Measurements from ENCODE around the gene NDC1.
"Not testable (repeated sequence)": the region's sequence is repeated elsewhere in the genome, so short reads cannot be mapped to it uniquely, and the experiment has no call there.

The NDC1 gene

DNA sequence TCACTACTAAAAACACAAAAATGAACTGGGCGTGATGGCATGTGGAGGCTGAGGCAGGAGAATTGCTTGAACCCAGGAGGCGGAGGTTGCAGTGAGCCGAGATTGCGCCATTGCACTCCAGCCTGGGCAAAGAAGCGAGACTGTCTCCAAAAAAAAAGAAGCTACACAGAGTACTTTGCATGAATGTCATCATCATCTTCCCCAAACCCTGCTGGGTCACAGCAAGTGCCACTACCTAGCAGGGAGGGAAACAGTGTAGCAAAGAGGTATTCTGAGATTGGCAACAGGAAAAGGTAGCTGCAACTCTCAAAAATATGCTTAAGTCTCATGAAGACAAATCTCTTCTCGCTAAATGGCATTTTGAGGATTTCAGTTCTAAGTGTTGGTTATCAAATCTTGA is 12.8 kb downstream of the NDC1 start:
- DNase-seq = no peak

DNA sequence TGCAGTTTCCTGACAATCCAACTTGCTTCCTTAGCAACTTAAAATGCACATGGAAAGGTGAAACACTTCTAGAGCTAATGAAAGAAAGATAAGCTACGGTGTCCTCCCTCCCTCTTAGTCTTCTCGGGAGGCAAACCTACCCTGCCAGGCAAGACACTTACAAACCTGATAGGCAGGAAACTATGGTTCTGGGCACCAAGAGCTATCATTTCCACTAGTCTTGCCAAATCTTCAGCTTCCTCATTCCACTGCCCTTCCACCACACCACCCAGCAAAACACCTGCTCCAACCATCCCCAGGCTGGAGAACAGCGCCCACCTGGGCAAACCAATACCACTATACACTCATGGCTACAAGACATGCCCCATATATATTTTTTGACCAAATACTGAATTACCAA is 15.2 kb downstream of the NDC1 start:
- DNase-seq = no peak

DNA sequence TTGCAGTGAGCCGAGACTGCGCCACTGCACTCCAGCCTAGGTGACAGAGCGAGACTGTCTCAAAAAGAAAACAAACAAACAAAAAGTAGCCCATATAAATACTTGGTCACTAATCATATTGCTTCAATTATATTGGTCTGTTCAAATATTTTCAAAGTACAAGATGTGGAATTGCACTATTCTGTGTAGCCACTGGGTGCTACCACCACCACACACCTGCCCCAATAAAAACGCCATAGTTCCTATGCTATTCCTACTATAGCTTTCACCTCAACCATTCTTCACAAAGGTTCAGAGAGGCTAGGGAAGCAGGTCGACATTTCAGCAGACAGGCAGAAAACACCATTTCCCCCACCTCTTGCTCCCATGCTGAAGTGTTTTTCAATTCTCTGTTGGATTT is 16.7 kb downstream of the NDC1 start:
- DNase-seq = no peak

DNA sequence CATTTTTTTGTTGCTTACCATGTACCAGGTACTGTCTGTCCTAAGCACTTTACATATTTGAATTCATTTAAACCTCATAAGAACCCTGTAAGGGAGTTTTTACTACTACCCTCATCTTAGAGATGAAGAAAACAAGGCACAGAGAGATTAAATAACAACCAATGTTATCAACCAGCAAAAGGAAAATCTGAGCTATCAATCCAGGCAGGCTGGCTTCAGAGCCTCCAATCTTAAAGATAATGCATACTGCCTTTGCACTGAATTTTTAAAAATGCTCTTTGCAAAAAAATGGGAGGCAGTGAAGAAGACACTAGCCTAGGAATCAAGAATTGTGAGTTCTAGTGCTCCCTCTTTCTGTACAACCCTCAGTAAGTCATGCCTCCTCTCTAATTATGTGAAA is 18.7 kb downstream of the NDC1 start:
- no peak for DNase-seq

DNA sequence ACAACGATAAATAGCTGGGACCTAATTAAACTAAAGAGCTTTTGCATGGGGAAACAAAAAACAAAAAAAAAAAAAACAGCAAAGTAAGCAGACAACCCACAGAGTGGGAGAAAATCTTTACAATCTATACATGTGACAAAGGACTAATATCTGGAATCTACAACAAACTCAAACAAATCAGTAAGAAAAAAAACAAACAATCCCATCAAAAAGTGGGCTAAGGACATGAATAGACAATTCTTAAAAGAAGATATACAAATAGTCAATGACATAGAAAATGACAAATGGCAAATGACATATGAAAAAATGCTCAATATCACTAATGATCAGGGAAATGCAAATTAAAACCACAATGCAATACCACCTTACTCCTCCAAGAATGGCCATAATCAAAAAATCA is 21.5 kb downstream of the NDC1 start:
- not testable (repeated sequence) for DNase-seq

DNA sequence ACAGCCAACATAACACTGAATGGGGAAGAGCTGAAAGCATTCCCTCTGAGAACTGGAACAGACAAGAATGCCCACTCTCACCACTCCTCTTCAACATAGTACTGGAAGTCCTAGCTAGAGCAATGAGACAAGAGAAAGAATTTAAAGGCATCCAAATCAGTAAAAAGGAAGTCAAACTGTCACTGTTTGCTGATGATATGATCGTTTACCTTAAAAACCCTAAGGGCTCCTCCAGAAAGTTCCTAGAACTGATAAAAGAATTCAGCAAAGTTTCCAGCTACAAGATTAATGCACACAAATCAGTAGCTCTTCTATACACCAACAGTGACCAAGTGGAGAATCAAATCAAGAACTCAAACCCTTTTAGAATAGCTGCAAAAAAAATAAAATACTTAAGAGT is 22.6 kb downstream of the NDC1 start:
- not testable (repeated sequence) for DNase-seq

DNA sequence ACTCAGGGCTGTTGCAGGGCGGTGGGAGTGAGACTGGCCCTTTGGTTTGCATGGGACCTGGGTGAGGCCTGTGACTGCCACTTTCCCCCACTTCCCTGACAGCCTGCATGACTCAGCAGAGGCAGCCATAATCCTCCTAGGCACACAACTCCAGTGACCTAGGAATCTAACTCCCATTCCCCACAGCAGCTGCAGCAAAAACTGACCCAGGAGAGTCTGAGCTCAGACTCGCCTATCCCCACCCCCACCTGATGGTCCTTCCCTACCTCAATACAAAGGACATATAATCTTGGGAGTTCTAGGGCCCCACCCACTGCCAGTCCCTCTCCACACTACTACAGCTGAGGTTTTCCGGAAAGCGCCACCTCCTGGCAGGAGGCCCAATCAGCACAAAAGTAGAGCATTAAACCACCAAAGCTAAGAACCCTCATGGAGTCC is 26.7 kb downstream of the NDC1 start:
- DNase-seq = no peak

DNA sequence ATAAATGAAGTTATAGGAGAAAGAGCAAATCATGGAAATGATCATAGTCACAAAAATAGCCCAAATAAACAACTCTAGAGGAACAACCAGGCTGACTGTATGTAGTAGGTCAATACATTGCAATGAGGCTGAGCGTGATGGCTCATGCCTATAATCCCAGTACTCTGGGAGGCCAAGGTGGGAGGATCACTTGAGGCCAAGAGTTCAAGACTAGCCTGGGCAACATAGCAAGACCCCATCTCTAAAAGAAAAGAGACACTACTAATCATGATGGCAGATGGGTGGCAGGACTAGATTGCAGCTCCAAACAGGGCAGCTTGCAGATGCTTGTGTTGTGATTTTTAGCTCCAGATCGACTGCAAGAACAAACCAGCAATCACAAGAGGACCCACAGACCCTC is 27.6 kb downstream of the NDC1 start:
- DNase-seq = no peak

DNA sequence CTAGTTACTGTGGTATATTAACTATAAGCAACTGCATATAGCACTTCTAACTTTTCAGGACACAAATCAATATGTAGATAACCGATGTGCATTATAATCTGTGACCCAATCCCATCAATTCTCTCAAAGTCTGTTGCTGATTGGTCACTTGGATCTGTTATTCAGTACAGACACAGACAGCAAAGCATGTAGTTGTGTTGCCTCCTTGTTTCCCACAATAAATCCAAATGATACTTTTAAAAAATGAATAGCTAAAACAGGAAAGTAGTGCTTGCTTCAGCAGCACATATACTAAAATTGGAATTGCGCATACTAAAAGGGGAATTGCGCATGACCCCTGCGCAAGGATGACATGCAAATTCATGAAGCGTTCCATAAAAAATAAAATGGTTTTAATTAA is 28.1 kb downstream of the NDC1 start:
- DNase-seq = no peak

DNA sequence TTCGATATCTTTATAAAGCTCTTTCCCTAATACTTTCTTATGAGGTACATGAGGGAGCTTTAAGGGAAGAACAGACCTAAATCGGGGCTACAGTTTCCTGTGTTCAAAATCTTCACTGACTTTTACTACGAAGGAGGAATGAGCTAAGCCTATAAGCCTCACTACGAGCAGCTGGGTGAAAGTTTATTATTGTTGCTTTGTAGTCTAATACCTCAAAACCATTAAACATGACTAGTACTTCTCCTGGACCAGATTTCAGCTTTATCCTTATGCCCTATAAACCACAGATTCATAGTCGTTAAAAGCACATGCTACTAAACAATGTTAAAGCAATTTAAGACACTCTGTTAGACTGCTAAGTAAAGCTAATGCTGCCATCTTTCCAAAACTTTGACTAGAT is 30.2 kb downstream of the NDC1 start:
- no peak for DNase-seq

DNA sequence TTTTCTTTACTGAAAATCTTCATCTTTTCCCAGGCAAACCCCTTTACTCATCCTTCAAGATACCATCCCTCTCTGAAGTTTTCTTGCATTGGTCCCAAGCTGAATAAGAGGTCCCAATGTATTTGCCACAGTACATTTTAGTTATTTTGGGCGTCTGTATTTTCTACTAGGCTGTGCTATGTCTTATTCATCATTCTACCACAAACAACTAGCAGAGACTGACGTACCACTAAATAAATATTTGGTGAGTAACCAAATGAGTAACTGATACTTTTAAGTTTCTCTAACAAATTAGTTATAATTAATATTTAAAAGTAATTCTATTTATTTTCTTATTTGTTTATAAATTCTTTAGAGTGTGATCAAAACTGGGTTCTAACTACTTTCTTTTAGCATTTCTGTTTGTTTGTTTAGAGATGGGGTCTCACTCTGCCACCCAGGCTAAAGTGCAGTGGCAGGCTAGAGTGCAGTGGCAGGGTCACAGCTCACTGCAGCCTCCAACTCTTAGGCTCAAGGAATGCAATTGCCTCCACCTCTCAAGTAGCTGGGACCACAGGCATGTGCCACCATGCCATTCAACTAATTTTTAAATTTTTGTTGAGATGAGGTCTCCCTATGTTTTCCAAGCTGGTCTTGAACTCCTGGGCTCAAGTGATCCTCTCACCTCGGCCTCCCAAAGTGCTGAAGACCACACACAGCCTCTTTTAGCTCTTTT is 33.1 kb downstream of the NDC1 start:
- no peak for DNase-seq

DNA sequence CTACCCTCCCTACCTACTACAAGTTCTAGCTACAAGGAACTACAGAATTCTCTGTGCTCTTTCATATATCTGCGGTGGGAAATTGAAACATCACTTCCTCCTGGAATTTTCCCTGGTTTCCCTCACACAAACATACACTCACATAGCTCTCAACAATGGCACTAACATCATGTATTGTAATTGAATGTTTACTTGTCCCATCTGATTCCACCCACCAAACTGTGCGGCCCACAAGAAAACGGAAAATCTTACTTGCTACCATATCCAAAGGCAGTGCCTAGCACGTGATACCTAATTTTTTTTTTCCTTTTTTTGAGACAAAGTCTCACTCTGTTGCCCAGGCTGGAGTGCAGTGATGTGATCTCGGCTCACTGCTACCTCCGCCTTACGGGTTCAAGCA is 33.9 kb downstream of the NDC1 start:
- DNase-seq = no peak

DNA sequence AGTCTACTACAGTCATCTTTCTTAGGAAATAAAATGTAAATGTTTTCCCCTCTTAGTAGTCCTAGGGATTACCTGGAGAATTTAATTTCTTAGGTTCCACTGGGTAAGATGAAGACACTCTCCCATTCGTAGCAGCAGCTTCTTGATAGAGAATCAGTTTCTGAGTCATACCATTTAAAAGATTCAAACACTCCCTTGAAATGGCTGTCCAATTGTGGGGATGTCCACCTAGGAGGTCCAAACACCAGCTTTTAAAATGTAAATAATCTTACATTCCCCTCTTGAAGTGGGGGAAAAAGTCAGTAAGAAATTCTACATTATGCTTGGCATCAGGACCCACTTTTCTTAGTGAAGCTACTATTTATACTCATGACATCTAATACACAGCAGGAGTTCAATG is 37.5 kb downstream of the NDC1 start:
- DNase-seq = no peak

DNA sequence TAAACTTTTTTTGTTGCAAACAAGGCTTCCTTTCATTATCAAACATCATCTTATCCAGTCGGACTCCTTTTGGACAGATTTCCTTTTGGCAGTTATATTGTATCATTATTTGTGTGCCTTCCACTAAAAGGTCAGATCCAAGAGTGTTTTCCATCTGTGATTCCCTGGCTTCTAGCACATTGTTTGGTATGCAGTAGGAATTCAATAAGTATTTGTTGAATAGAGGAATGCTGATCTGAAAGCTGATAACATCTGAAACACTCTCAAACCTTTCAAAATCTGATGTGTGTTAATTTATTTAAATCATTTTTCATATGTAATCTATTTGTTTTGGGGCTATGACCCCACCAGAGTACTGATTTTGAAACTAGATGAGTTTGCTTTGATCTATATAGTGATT is 39.0 kb downstream of the NDC1 start:
- no peak for DNase-seq

DNA sequence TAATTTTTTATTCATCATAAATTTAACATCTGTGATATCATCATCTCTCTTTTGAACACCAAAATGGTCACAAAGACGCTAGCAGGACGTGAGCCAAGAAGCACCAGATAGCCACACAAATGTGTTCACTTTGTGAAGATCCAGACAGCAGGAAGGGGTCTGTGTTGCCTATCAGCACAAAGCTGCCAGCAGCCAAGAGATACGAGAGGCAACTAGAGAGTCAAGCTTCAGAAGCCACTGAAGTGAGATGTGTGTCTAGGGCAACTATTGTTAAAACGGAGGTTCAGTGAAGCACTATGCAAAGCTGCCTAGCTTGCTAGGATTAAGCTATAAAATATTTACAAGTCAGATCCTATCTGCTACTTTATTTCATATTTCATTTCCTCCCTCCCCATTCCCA is 45.3 kb downstream of the NDC1 start:
- DNase-seq = no peak

DNA sequence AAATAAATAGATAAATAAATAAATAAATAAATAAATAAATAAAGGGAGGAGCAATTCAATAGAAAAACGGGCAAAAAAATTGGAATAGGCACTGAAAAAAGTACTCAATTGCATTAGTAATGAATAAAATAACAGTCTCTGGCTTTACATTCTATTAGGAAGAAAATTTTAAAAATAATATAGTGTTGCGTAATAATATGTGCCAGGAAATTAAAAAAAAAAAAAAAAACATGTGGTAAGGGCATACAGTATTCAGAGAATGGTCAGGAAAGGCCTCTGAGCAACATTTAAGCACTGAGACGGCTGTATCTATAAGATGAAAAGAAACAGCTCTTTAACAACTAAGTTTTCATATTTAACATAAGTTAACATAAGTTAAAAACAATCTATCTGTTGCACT is 50.4 kb downstream of the NDC1 start:
- DNase-seq = no peak

DNA sequence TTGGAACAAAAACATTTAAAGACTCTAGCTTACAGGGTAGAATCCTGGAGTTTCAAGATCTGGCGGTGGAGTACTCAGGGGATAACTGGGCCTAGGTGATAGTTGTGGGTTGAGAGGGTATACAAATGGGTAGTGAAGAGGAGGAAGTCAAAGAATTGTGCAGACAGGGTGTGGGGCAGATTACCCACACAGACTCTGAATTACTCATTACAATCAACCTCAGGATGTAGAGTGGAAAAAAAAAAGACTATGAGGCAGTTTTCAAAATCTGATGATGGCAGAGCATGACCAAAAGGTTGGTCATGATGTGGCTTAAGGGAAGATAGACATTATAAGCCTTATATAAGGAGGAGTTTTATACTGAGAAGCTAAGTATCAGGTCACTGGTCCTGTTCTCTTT is 55.0 kb downstream of the NDC1 start:
- no peak for DNase-seq

DNA sequence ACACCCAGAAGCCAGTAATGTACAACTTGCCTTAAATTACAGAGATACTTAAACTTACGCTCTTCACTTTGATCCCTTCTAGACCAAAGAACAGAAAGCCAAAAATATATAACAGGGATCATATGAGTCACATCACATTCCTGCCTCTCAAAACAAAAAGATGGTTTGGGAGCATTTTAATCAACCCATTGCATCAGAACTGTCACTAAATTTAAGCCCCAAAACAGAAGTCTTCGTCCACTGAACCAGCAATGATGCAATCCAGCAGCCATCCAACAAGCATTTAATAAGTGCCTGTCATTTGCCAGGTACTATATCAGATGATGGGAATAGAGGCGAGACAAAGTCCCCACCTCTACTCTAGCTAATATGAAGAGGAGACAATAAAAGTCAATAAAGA is 56.4 kb downstream of the NDC1 start:
- no peak for DNase-seq

DNA sequence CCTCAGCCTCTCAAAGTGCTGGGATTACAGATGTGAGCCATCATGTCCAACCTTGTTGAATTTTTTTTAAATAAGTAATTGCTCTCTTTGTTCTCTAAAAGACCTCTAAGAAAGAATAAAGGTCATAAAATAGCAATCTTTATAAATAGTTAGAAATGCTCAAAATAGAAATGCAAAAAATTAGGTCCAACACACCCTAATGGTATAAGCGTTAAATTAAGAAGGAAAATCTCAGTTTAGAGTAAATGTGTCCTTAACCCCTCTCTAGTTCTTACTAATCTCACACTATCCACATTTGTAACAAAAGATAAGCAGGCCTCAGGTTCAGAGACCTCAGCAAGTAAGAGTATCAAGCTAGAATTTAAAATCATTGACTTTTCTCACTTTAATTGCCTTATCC is 60.8 kb downstream of the NDC1 start:
- no peak for DNase-seq

DNA sequence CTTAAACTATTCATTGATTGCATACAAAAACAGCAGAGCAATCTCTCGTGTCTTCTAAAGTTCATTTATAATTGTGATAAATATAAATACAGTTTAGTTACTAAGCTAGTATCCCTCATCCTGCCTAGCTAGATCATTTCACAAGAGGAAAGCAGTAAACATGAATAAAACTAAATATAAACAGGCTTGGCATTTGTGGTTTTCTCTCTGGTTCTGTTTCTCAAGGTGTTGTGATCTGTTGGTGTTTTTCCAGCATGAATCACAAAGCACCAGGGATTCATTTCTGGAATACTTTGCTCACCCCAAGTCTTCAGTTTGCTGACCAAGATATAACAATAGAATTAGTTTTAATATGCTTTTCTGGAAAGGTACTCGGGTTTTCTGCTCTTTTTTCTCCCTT is 66.4 kb downstream of the NDC1 start:
- no peak for DNase-seq

DNA sequence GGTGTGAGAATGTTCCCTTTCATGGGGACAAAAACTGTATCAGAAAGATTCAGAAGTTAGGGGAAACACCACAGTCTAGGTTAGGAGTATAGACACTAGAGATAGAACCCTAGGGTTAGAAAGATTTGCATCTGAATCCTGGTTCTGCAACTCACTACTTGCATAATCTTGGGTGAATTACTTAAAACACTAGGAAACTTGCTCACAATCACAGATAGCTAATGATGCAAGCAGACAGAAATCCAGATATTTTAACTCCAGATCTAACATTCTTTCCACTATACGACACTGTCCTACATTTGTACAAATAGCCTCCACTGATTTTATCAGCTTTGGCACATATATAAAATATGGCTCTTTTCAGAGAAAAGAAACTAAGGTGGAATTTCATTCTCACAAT is 68.3 kb downstream of the NDC1 start:
- DNase-seq = no peak

DNA sequence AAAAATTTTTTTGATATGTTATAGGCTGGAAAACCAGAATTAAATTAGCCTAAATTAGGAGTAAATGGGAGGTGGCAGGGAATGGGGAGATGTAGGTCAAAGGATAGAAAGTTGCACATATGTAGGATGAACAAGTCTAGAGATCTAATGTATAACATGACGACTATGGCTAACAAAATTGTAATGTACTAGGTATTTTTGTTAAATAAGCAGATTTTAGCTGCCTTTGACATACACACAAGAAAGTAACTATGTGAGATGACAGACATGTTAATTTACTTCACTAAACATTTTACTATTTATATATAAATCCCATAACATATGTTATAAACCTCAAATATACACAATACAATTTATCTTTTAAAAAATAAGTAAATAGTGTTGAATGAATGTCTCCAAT is 68.9 kb downstream of the NDC1 start:
- DNase-seq = no peak

DNA sequence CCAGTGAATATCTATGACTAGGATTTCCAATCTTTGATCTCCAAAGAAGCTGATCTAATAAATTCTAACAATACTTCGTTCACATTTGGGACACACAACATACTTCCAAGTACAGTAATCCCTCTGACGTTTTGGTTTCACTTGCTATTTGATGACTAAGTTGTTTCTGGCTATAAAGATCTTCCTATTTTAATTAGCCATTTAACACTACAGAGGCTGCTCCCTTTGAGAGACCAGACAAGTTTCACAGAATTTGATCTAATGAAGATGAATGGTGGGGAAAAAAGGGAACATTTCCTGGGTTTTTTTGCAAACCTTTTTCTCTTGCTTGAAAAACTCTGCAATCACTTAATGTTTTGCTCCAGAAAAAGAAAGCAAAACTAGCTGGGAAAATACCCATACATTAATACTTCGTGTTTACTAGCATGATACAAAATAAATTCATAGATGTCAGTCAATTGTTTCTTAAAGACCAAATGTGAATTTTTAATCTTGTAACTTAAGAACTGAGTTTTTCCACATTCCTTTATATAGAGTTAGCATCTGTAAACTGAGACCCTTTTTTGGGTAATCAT is 71.2 kb downstream of the NDC1 start:
- no peak for DNase-seq

DNA sequence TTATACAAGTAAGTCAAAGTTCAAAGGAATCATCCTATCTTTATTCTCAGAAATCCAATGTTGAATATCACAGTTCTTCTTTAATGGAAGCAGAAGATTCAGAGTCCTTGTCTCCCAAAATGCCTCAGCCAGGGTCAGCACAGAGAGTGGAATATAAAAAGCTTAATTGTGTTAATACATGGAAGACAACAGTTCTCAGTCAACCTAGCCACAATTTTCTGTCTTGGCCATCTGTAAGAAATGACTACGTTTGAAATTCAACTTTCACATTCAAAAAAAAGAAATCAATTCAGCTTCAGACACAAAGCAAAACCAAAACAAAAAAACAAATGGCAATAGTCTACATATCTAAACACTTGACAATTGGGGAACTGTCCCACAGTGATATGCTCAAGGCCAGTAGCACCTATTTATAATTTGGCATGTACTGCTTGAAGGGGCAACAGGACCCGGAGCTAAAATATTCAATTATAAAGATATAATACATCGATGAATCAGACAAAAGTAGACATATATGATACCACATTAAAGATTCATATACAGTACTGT is 71.8 kb downstream of the NDC1 start:
- no peak for DNase-seq

DNA sequence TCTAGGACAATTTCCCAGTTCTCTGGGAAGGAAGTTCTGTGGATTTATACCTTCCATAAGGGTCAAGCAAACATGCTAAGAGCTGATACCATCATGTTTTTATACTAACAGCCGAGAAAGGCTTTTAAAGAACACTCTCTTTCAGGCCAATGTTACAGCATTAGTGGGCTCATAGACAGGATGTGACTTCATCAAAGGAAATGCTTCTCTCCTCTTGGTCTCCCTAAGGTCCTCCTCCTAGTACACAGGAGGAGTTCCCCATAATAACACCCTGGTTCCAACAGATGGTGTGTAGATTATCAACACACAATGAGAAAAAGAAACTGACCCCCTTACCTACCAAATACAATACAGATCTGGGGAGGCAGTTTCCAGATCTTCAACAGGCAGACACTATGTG is 72.4 kb downstream of the NDC1 start:
- DNase-seq = no peak

All from activated CD8-positive, alpha-beta memory T cell treated with anti-CD3 and anti-CD28 coated beads, Interleukin-2, amount 50 U/mL, for 4 hours (primary cell).